SK-N-SH (cell line): ENCODE results near the gene TTC36. TPM values are rescaled to one million over a fixed set of nuclear protein-coding genes. Genes with fewer than 3 reads are reported as not detected.

ENCODE experiments used
- CTCF ChIA-PET: fragments of 300-600, 350-600 bp; formaldehyde crosslinking; extraction: SDS; loops from one replicate; lab custom pipeline; 2021; lab: Yijun Ruan, JAX
- POLR2A ChIA-PET: fragments of 350-600 bp; sonication (Branson Sonifier 250); formaldehyde crosslinking; extraction: SDS; loops from one replicate; lab custom pipeline; 2020; ENCODE audit warnings: antibody characterized with exemption, inconsistent platforms; lab: Yijun Ruan, JAX
- DNase-seq: peaks from one replicate; pipeline ENCODE4 v3.0.0; 2012
- H2AFZ ChIP-seq: fragments of 200-600 bp; sonication (generic); 2 replicates; pipeline ENCODE4 v1.8.1; 2016; ENCODE audit warnings: antibody characterized with exemption, mild to moderate bottlenecking, low read depth
- H3F3A ChIP-seq: fragments of 200-600 bp; sonication (generic); replicated peaks from 2 replicates; pipeline ENCODE3; 2016; ENCODE audit warnings: antibody characterized with exemption, mild to moderate bottlenecking; ENCODE audit not compliant: insufficient read depth
- H3K27ac ChIP-seq, 2 experiments: fragments of 200-500 bp in 1 of 2; fragments of 200-600 bp in 1 of 2; sonication (Bioruptor generic) in 1 of 2; sonication (generic), shearing (Covaris generic) in 1 of 2; 2 replicates each; pipeline versions ENCODE4 v1.5.1 to v1.6.1; 2014 to 2016; ENCODE audit warnings: low read depth in 2 of 2, inconsistent platforms in 1 of 2, low read length in 1 of 2, mild to moderate bottlenecking in 1 of 2, mixed read lengths in 1 of 2
- H3K27me3 ChIP-seq: fragments of 200-600 bp; sonication (generic), shearing (Covaris generic); 2 replicates; pipeline ENCODE4 v1.6.1; 2016; ENCODE audit warnings: mixed run types; ENCODE audit not compliant: insufficient read depth
- H3K36me3 ChIP-seq, 2 experiments: fragments of 200-500 bp in 1 of 2; fragments of 200-600 bp in 1 of 2; sonication (Bioruptor generic) in 1 of 2; sonication (generic) in 1 of 2; replicated peaks in 1 of 2; 2 replicates each; pipeline versions ENCODE3 to v1.5.1; 2014 to 2016; ENCODE audit warnings: low read length in 1 of 2, mild to moderate bottlenecking in 1 of 2; ENCODE audit not compliant: insufficient read depth in 2 of 2, control insufficient read depth in 1 of 2
- H3K4me1 ChIP-seq, 2 experiments: fragments of 200-500 bp in 1 of 2; fragments of 200-600 bp in 1 of 2; sonication (Bioruptor generic) in 1 of 2; sonication (generic), shearing (Covaris generic) in 1 of 2; 2 replicates each; pipeline versions ENCODE4 v1.5.1 to v1.6.1; 2014 to 2016; ENCODE audit warnings: low read depth in 1 of 2, low read length in 1 of 2, mixed run types in 1 of 2; ENCODE audit not compliant: insufficient read depth in 2 of 2, control insufficient read depth in 1 of 2
- H3K4me2 ChIP-seq: fragments of 200-600 bp; sonication (generic), shearing (Covaris generic); 2 replicates; pipeline ENCODE4 v1.6.1; 2017; ENCODE audit warnings: mixed run types
- H3K4me3 ChIP-seq, 2 experiments: fragments of 200-500 bp in 1 of 2; fragments of 200-600 bp in 1 of 2; sonication (Bioruptor generic) in 1 of 2; sonication (generic), shearing (Covaris generic) in 1 of 2; 2 replicates each; pipeline versions ENCODE4 v1.5.1 to v1.8.1; 2014 to 2016; ENCODE audit warnings: low read depth in 2 of 2, inconsistent platforms in 1 of 2, low read length in 1 of 2, mild to moderate bottlenecking in 1 of 2, mixed read lengths in 1 of 2, moderate library complexity in 1 of 2
- H3K79me2 ChIP-seq: fragments of 200-600 bp; sonication (generic); 2 replicates; pipeline ENCODE4 v1.8.1; 2017; ENCODE audit warnings: mild to moderate bottlenecking; ENCODE audit not compliant: insufficient read depth
- H3K9ac ChIP-seq: fragments of 200-600 bp; sonication (generic); 2 replicates; pipeline ENCODE4 v1.6.1; 2017; ENCODE audit warnings: mixed run types
- H3K9me2 ChIP-seq: fragments of 200-600 bp; sonication (generic); 2 replicates; pipeline ENCODE4 v1.6.1; 2017; ENCODE audit warnings: mixed run types
- H3K9me3 ChIP-seq: fragments of 200-600 bp; sonication (generic); 2 replicates; pipeline ENCODE4 v1.6.1; 2017; ENCODE audit warnings: mixed run types, mild to moderate bottlenecking, moderate library complexity
- H4K20me1 ChIP-seq: fragments of 200-600 bp; sonication (generic); 2 replicates; pipeline ENCODE4 v1.6.1; 2017; ENCODE audit warnings: mild to moderate bottlenecking, mixed run types; ENCODE audit not compliant: insufficient read depth
- ELF1 ChIP-seq: IDR thresholded peaks from 2 replicates; pipeline ENCODE4 v1.4.0; 2012
- FOSL2 ChIP-seq: IDR thresholded peaks from 2 replicates; pipeline ENCODE4 v1.4.0; 2012; ENCODE audit warnings: low read depth, mild to moderate bottlenecking, moderate library complexity, borderline replicate concordance
- RAD21 ChIP-seq: IDR thresholded peaks from 2 replicates; pipeline ENCODE4 v1.6.1; 2012; ENCODE audit warnings: mild to moderate bottlenecking, low read length
- TCF12 ChIP-seq: IDR thresholded peaks from 2 replicates; pipeline ENCODE4 v1.4.0; 2012
- USF1 ChIP-seq: IDR thresholded peaks from 2 replicates; pipeline ENCODE4 v1.4.0; 2012; ENCODE audit warnings: low read depth, borderline replicate concordance
- ZBTB33 ChIP-seq: IDR thresholded peaks from 2 replicates; pipeline ENCODE4 v1.4.0; 2012; ENCODE audit warnings: low read depth, borderline replicate concordance
- WGBS: methylation state at CpG from one replicate; pipeline ENCODE4 v1.1.6; 2017; ENCODE audit warnings: low lambda C conversion rate; 5-methylcytosine and 5-hydroxymethylcytosine counted together
- polyA plus RNA-seq, 3 experiments: library from polyadenylated mRNA; depleted of rRNA; stranded (reverse); fragments of >200 nt; gene quantifications; 2 replicates each; pipeline ENCODE4 v1.2.3, GENCODE V29; 2012

The TTC36 gene
- polyA plus RNA-seq, 1 of the 3 experiments (the other 2 are of a cell fraction), result 0.18 TPM

GRCh38 chr11:118524757-118525470 is 2.4 kb upstream of the TTC36 start (continued):
- TF ChIP-seq ZBTB33 (no peak), FOSL2 (no peak), ELF1 (no peak)

GRCh38 chr11:118526688-118527087 is 586 bp upstream of the TTC36 start:
- POLR2A ChIA-PET, result no interaction called here

More at GRCh38 chr11:118526688-118527087, 586 bp upstream of the TTC36 start:
- H3K79me2 ChIP-seq, result no peaks in the 10 kb centered on the region; the same call in 1 of the 2 replicates
- no peak overlapping the region for H3K9ac ChIP-seq
- peaks cover 38 to 58% of the 10 kb centered on the region in 2 experiments for H3K36me3 ChIP-seq
- DNase-seq, result no peak
- H2AFZ ChIP-seq, result no peak overlapping the region
- TF ChIP-seq ZBTB33 (no peak), TCF12 (no peak), RAD21 (no peak), USF1 (no peak)
- CTCF ChIA-PET, result interaction anchor here (0.7 to 2.2 kb wide), 2 partner anchors 38 to 128 kb away, joined by 3 to 6 read pairs; no protein-coding TSS in a partner anchor
- H3K9me3 ChIP-seq, result no peaks in the 10 kb centered on the region
- peaks cover 17% of the 10 kb centered on the region for H3F3A ChIP-seq
- no peaks in the 10 kb centered on the region for H4K20me1 ChIP-seq
- H3K9me2 ChIP-seq, result no peaks in the 10 kb centered on the region
- H3K27me3 ChIP-seq, result no peaks in the 10 kb centered on the region
- H3K4me1 ChIP-seq, result peaks cover 4 to 11% of the 10 kb centered on the region in 2 experiments; a peak in 3 of 4 replicates
- H3K4me2 ChIP-seq, result no peak overlapping the region
- no peak overlapping the region for H3K27ac ChIP-seq
- no peak overlapping the region for H3K4me3 ChIP-seq
- 97% methylated on average over 2 of the region's 2 CpGs for WGBS
